Activated CD8-positive, alpha-beta T cell treated with anti-CD3 and anti-CD28 coated beads for 36 hours (primary cell): ENCODE results near the gene IGSF22. TPM values are rescaled to one million over a fixed set of nuclear protein-coding genes. Genes with fewer than 3 reads are reported as not detected.

Experiments
- ATAC-seq: fragments of 200-7000 bp; cut with Tn5 transposase; one replicate; pipeline ENCODE4 v1.10.0; 2021; ENCODE audit warnings: mild to moderate bottlenecking, moderate library complexity
- CTCF ChIA-PET: fragments of 350-600 bp; sonication (Branson Sonifier 250); formaldehyde crosslinking; loops from one replicate; lab custom pipeline; 2021; ENCODE audit warnings: antibody characterized with exemption; lab: Charles Lee
- POLR2A ChIA-PET: fragments of 350-600 bp; sonication (Branson Sonifier 250); formaldehyde crosslinking; loops from one replicate; lab custom pipeline; 2021; ENCODE audit warnings: antibody characterized with exemption; lab: Charles Lee
- DNase-seq: peaks from one replicate; pipeline ENCODE4 v3.0.0-alpha.2; 2020
- H3K27ac Mint-ChIP-seq: one replicate; pipeline ENCODE4 v1.8.0; 2021; ENCODE audit warnings: mild to moderate bottlenecking, mixed read lengths
- H3K27me3 Mint-ChIP-seq: one replicate; pipeline ENCODE4 v1.8.0; 2021; ENCODE audit warnings: mixed read lengths
- H3K36me3 Mint-ChIP-seq: one replicate; pipeline ENCODE4 v1.8.0; 2021; ENCODE audit warnings: low read depth, mixed read lengths
- H3K4me1 Mint-ChIP-seq: one replicate; pipeline ENCODE4 v1.8.0; 2021; ENCODE audit warnings: low read depth, mixed read lengths
- H3K4me3 Mint-ChIP-seq: one replicate; pipeline ENCODE4 v1.8.0; 2021; ENCODE audit warnings: mild to moderate bottlenecking, moderate library complexity, mixed read lengths
- H3K9me3 Mint-ChIP-seq: one replicate; pipeline ENCODE4 v1.8.0; 2021; ENCODE audit warnings: mixed read lengths
- CTCF ChIP-seq: fragments of 200-600 bp; IDR thresholded peaks from one replicate; pipeline ENCODE4 v1.8.0; 2022; ENCODE audit warnings: antibody characterized with exemption, mild to moderate bottlenecking
- intact Hi-C: fragments of 100-400 bp; cut with micrococcal nuclease; formaldehyde crosslinking; loops from one replicate; pipeline ENCODE4 v1.10.0; 2022
- total RNA-seq, 2 experiments: library from RNA; stranded (reverse); gene quantifications; one replicate each; pipeline ENCODE4 v1.2.3, GENCODE V29; 2021

The IGSF22 gene
- total RNA-seq, 2 experiments from 2014 or later, result 0.43 to 1.4 TPM

GRCh38 chr11:18749681-18750319 lies 23.8 kb upstream of the IGSF22 start:
- intact Hi-C loops, result no loop called here
- DNase-seq (no peak), ATAC-seq (no peak)
- H3K4me1 Mint-ChIP-seq, result no peaks in the 10 kb centered on the region
- H3K27ac Mint-ChIP-seq, result no peak overlapping the region
- CTCF ChIA-PET, result interaction anchor here (1.1 to 1.3 kb wide), 3 partner anchors 15 to 640 kb away, joined by 3 to 5 read pairs (median 3); no protein-coding TSS in a partner anchor
- H3K4me3 Mint-ChIP-seq, result no peak overlapping the region
- POLR2A ChIA-PET, result no interaction called here
- H3K27me3 Mint-ChIP-seq, result no peaks in the 10 kb centered on the region
- H3K9me3 Mint-ChIP-seq, result no peaks in the 10 kb centered on the region
- TF ChIP-seq CTCF, result no peak
- no peaks in the 10 kb centered on the region for H3K36me3 Mint-ChIP-seq

- no peak overlapping the region for H3K27ac Mint-ChIP-seq
- intact Hi-C loops, result no loop called here
- DNase-seq (no peak), ATAC-seq (no peak)
- no peaks in the 10 kb centered on the region for H3K36me3 Mint-ChIP-seq
- no peak overlapping the region for H3K4me3 Mint-ChIP-seq
- CTCF ChIA-PET, result interaction anchor here (1.1 to 1.3 kb wide), 3 partner anchors 16 to 639 kb away, joined by 3 to 5 read pairs (median 3); no protein-coding TSS in a partner anchor
- no peaks in the 10 kb centered on the region for H3K27me3 Mint-ChIP-seq
- POLR2A ChIA-PET, result no interaction called here
- no peaks in the 10 kb centered on the region for H3K9me3 Mint-ChIP-seq
- H3K4me1 Mint-ChIP-seq, result no peaks in the 10 kb centered on the region
- TF ChIP-seq CTCF, result no peak
These were observed 22.9 kb upstream of the IGSF22 start for GRCh38 chr11:18748766-18749365.

DNA sequence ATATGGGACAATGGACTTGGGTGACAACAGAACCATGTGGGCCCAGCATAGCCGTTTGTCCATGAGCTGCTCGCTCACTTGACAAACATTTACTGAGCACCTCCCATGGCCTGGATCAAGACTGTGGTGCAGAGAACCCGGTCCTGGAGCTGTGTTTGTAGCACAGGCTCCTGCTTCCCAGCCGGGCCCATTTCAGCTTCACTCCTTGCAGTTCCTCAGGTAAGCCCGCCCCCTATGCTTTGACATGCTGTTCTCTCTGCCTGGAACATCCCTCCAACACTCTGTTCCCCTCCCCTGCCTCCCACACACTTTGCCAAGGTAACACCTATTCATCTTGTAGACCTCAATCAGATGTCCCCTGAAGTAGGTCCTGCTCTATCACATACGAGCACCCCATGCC lies 19.3 kb upstream of the IGSF22 start:
- TF ChIP-seq CTCF, result no peak
- POLR2A ChIA-PET, result no interaction called here

DNA sequence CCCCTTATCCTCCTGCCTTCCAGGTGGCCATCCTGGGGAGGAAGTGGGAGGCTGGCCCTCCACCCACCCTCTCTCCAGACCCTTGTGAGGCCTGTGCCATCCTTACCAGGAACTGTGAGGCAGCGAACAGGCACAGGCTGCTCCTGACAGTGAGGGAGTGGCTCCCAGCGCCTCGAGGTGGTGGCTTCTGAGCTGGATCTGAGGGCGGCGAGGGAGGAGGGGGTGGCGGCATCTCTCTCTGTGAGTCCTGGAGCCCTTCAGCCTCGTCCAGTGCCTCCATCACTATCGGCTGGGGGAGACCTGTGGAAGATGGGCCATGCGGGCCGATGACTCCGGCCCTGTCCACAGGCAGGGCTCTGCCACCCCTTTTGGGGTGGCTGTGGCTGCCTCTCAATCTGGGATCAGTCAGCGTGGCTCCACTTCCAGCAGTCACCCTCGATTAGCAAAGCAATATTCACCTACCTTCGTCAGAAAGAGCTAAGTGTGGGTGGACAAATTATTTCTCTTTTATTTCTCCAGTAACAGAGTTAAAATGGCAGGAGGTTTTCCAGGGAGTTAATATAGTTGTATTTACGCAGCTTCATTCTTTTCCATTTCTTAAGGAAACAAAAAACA lies 18.0 kb upstream of the IGSF22 start:
- CTCF ChIA-PET, result interaction anchor here (0.9 to 4.8 kb wide), 4 partner anchors 13 to 204 kb away, joined by 3 to 26 read pairs (median 4); no protein-coding TSS in a partner anchor
- no peak for DNase-seq
- Mint-ChIP-seq H3K27ac (no peak overlapping the region), H3K4me3 (no peak overlapping the region), H3K27me3 (no peaks in the 10 kb centered on the region), H3K4me1 (no peaks in the 10 kb centered on the region), H3K9me3 (no peaks in the 10 kb centered on the region), H3K36me3 (no peaks in the 10 kb centered on the region)
- POLR2A ChIA-PET, result no interaction called here
- intact Hi-C loops, result no loop called here
- no peak for TF ChIP-seq CTCF
- ATAC-seq, result no peak

More for the DNA sequence above, 19.3 kb upstream of the IGSF22 start:
- Mint-ChIP-seq H3K36me3 (no peaks in the 10 kb centered on the region), H3K4me1 (no peaks in the 10 kb centered on the region), H3K27ac (no peak overlapping the region), H3K27me3 (no peaks in the 10 kb centered on the region), H3K4me3 (no peak overlapping the region), H3K9me3 (no peaks in the 10 kb centered on the region)
- ATAC-seq, result no peak
- CTCF ChIA-PET, result interaction anchor here (1.0 to 1.1 kb wide), 2 partner anchors 14 to 15 kb away, joined by 3 to 4 read pairs; no protein-coding TSS in a partner anchor
- intact Hi-C loops, result no loop called here
- no peak for DNase-seq

- ChIA-PET POLR2A (interaction anchor here (0.9 kb wide), 1 partner anchor 20 kb away, joined by 4 read pairs; no protein-coding TSS in a partner anchor), CTCF (interaction anchor here (0.9 to 4.8 kb wide), 4 partner anchors 12 to 203 kb away, joined by 3 to 26 read pairs (median 4); no protein-coding TSS in a partner anchor)
- ATAC-seq (no peak), DNase-seq (no peak)
- TF ChIP-seq CTCF, result no peak
- Mint-ChIP-seq H3K4me1 (no peaks in the 10 kb centered on the region), H3K4me3 (no peak overlapping the region), H3K9me3 (no peaks in the 10 kb centered on the region), H3K27me3 (no peaks in the 10 kb centered on the region), H3K27ac (no peak overlapping the region), H3K36me3 (no peaks in the 10 kb centered on the region)
- intact Hi-C loops, result no loop called here
These were observed 17.4 kb upstream of the IGSF22 start for GRCh38 chr11:18743365-18743764.
